GM12878 (cell line): ENCODE results near the gene PLEKHG2. TPM values are rescaled to one million over a fixed set of nuclear protein-coding genes. Genes with fewer than 3 reads are reported as not detected.

Experiments
- ATAC-seq: fragments of 200-7000 bp; cut with Tn5 transposase; 3 replicates; pipeline ENCODE4 v1.9.1; 2020; ENCODE audit warnings: mild to moderate bottlenecking, moderate library complexity
- BruUV-seq: library from RNA; stranded (reverse); fragments of 400-500 nt; replicated peaks from 2 replicates; lab custom pipeline; 2021; lab: Mats Ljungman, UMichigan
- CTCF ChIA-PET: fragments of 300-600 bp; sonication (Branson Sonifier 250); formaldehyde crosslinking; extraction: SDS; loops from one replicate; lab custom pipeline; 2021; ENCODE audit warnings: inconsistent platforms; lab: Yijun Ruan, JAX
- POLR2A ChIA-PET: fragments of 350-600 bp; formaldehyde crosslinking; extraction: SDS; loops from one replicate; lab custom pipeline; 2021; ENCODE audit warnings: inconsistent platforms; lab: Charles Lee
- RAD21 ChIA-PET: fragments of 300-600 bp; sonication (Branson Sonifier 250); formaldehyde crosslinking; loops from one replicate; lab custom pipeline; 2023; ENCODE audit warnings: antibody characterized with exemption; ENCODE audit not compliant: unreplicated experiment; lab: Charles Lee
- SMC1A ChIA-PET: fragments of 300-600 bp; sonication (Branson Sonifier 250); formaldehyde crosslinking; loops from one replicate; lab custom pipeline; 2023; ENCODE audit not compliant: unreplicated experiment, uncharacterized antibody; lab: Charles Lee
- DNase-seq: peaks from one replicate; pipeline ENCODE4 v3.0.0-alpha.2; 2011; ENCODE audit warnings: low read depth, low spot score
- FAIRE-seq: peaks from 3 replicates; lab custom pipeline; 2011; peaks lifted over from hg19 to GRCh38; lab: Jason Lieb, UNC
- H2AFZ ChIP-seq: 2 replicates; pipeline ENCODE4 v1.6.0; 2011; ENCODE audit warnings: low read depth, low read length, control low read depth; ENCODE audit not compliant: control insufficient read depth
- H3K27ac ChIP-seq: 2 replicates; pipeline ENCODE4 v1.5.1; 2011; ENCODE audit warnings: control low read depth; ENCODE audit not compliant: control insufficient read depth, insufficient read depth
- H3K27me3 ChIP-seq, 2 experiments: replicated peaks in 1 of 2; 2 replicates each; pipeline versions ENCODE4 v1.6.0 to v1.6.1; 2011; ENCODE audit warnings: low read length in 1 of 2; ENCODE audit not compliant: control insufficient read depth in 2 of 2, insufficient read depth in 2 of 2
- H3K36me3 ChIP-seq, 2 experiments: 2 replicates each; pipeline ENCODE4 v1.5.1; 2011; ENCODE audit warnings: low read length in 1 of 2; ENCODE audit not compliant: control insufficient read depth in 2 of 2, insufficient read depth in 2 of 2
- H3K4me1 ChIP-seq: 2 replicates; pipeline ENCODE4 v1.6.1; 2011; ENCODE audit warnings: mild to moderate bottlenecking, low read length, moderate library complexity, mixed read lengths; ENCODE audit not compliant: control insufficient read depth, insufficient read depth
- H3K4me2 ChIP-seq: 2 replicates; pipeline ENCODE4 v1.6.0; 2011; ENCODE audit warnings: control low read depth; ENCODE audit not compliant: control insufficient read depth, insufficient read depth
- H3K4me3 ChIP-seq: fragments of 200-600 bp; sonication (generic); 2 replicates; pipeline ENCODE4 v1.5.1; 2016
- H3K79me2 ChIP-seq: 2 replicates; pipeline ENCODE4 v1.6.0; 2011; ENCODE audit warnings: low read length; ENCODE audit not compliant: control insufficient read depth, insufficient read depth
- H3K9ac ChIP-seq: 2 replicates; pipeline ENCODE4 v1.8.0; 2011; ENCODE audit warnings: low read length, control low read depth, mixed read lengths; ENCODE audit not compliant: control insufficient read depth, insufficient read depth
- H3K9me3 ChIP-seq: replicated peaks from 3 replicates; pipeline ENCODE4 v1.5.1; 2011; ENCODE audit warnings: mild to moderate bottlenecking, low read length; ENCODE audit not compliant: control insufficient read depth, insufficient read depth
- H4K20me1 ChIP-seq: 2 replicates; pipeline ENCODE4 v1.6.0; 2011; ENCODE audit not compliant: control insufficient read depth, insufficient read depth
- BACH1 ChIP-seq: fragments of 450-650 bp; IDR thresholded peaks from 2 replicates; pipeline ENCODE4 v1.6.1; 2017; ENCODE audit warnings: mild to moderate bottlenecking, borderline replicate concordance
- CREB1 ChIP-seq: IDR thresholded peaks from 2 replicates; pipeline ENCODE4 v1.6.1; 2012; ENCODE audit warnings: low read depth, mild to moderate bottlenecking, inconsistent platforms
- MTA2 ChIP-seq: fragments of 450-650 bp; IDR thresholded peaks from 2 replicates; pipeline ENCODE4 v1.6.1; 2016; ENCODE audit warnings: low read depth, mild to moderate bottlenecking, moderate library complexity
- NFIC ChIP-seq: IDR thresholded peaks from 2 replicates; pipeline ENCODE4 v1.6.1; 2012; ENCODE audit warnings: low read depth, mild to moderate bottlenecking, inconsistent platforms, low read length, moderate library complexity
- SMAD5 ChIP-seq: IDR thresholded peaks from 2 replicates; pipeline ENCODE4 v1.6.1; 2016; ENCODE audit warnings: antibody characterized with exemption, low read depth
- SRF ChIP-seq, 2 experiments: IDR thresholded peaks; 2 replicates each; pipeline ENCODE4 v1.6.1; 2011; ENCODE audit warnings: low read depth in 2 of 2, low read length in 2 of 2, mild to moderate bottlenecking in 1 of 2, moderate library complexity in 1 of 2
- TBL1XR1 ChIP-seq: IDR thresholded peaks from 2 replicates; pipeline ENCODE4 v1.6.1; 2012; ENCODE audit warnings: low read depth, low read length, improper control_type of control experiment
- ZNF384 ChIP-seq: IDR thresholded peaks from 2 replicates; pipeline ENCODE4 v1.6.1; 2012; ENCODE audit warnings: low read depth, mild to moderate bottlenecking, low read length, improper control_type of control experiment, borderline replicate concordance
- WGBS: methylation state at CpG from one replicate; pipeline ENCODE4 v1.1.6; 2016; ENCODE audit warnings: low lambda C conversion rate; ENCODE audit not compliant: insufficient replicate concordance, insufficient coverage; ENCODE audit errors: missing lambda C conversion rate; 5-methylcytosine and 5-hydroxymethylcytosine counted together
- in situ Hi-C: fragments of 300-500 bp; cut with MboI; formaldehyde crosslinking; loops from 9 replicates; pipeline ENCODE4 v1.14.3; 2018; ENCODE audit warnings: mixed read lengths
- intact Hi-C: fragments of 100-400 bp; cut with micrococcal nuclease; formaldehyde crosslinking; loops from one replicate; pipeline ENCODE4 v1.14.2; 2022; ENCODE audit not compliant: unreplicated experiment
- polyA plus RNA-seq, 11 experiments: library from polyadenylated mRNA; depleted of rRNA in 4 of 11; unstranded in 6 of 11; stranded (reverse) in 5 of 11; fragments of >200 nt; fragmentation: Nextera tagmentation in 4 of 11; fragmentation: Illumina TruSeq in 1 of 11; extraction: Ambion mirVana in 4 of 11; extraction: Trizol in 1 of 11; gene quantifications; 1 replicate in 1 of 11; 2 replicates in 10 of 11; pipeline versions ENCODE4 v1.2.1 to v1.2.3, GENCODE V29; 2011 to 2016; ENCODE audit warnings: inconsistent platforms in 2 of 11, missing spikeins in 2 of 11, low read depth in 1 of 11
- total RNA-seq, 4 experiments: library from RNA; depleted of rRNA in 3 of 4; stranded (reverse); fragments of >200 nt in 3 of 4; fragmentation: Illumina TruSeq in 1 of 4; extraction: Trizol in 1 of 4; gene quantifications; 2 replicates each; pipeline versions ENCODE4 v1.2.1 to v1.2.3, GENCODE V29; 2013 to 2021
- TF ChIP-seq, protein P1 (sequence below): fragments of 450-650 bp; IDR thresholded peaks from 2 replicates; pipeline ENCODE4 v1.6.1; 2016; ENCODE audit warnings: mild to moderate bottlenecking
- TF ChIP-seq, protein P2 (sequence below): fragments of 450-650 bp; IDR thresholded peaks from 2 replicates; pipeline ENCODE4 v1.6.1; 2017; ENCODE audit warnings: mild to moderate bottlenecking, moderate library complexity
- TF ChIP-seq, protein P3 (sequence below): IDR thresholded peaks from 2 replicates; pipeline ENCODE4 v1.6.1; 2011; ENCODE audit warnings: low read depth, low read length, improper control_type of control experiment, borderline replicate concordance
- TF ChIP-seq, protein P4 (sequence below): IDR thresholded peaks from 2 replicates; pipeline ENCODE4 v1.6.1; 2012; ENCODE audit warnings: low read depth, low read length, improper control_type of control experiment

The PLEKHG2 gene
- total and polyA plus RNA-seq, 10 of the 15 experiments (the other 5 are each of a cell fraction or from before 2014, with no cell fraction given) = 3.0 to 62.5 (median 17.2) TPM

DNA sequence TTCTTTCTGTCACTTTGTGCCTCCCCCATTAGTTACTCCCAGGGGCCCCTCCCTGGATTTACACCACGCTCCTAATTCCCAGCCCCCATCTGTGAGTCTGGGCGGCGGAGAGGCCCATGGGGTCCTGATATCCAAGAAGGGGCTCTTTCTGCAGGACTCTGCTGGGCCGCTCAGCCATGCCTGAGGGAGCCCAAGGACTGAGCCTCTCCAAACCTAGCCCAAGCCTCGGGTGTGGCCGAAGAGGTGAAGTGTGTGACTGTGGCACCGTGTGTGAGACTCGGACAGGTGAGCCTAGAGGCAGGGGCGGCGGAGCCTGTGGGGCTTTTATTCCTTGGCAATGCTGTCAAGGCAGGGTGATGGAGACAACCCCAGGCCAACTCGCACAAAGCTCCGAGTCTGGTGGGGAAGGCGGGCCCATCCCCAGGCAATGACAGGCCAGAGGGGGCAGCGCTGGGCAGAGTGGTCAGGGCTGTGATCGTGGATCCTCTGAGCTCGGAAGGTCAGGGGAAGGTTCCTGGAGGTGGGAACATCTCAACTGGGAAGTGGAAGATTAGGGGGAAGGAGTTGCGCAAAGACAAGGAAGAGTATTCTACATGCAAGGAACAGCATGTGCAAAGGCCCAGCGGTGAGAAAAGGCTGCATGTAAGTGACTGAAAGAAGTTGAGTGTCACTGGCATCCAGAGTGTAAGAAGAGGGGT, 1.6 kb downstream of the PLEKHG2 start:
- H3K9me3 ChIP-seq = no peaks in the 10 kb centered on the region
- FAIRE-seq (peak; percentile 54), ATAC-seq (no peak), DNase-seq (no peak)
- POLR2A ChIA-PET = interaction anchor here (0.8 to 2.3 kb wide), 5 partner anchors 9 to 125 kb away, joined by 3 to 6 read pairs (median 3); no protein-coding TSS in a partner anchor
- peaks cover 15% of the 10 kb centered on the region for H3K4me1 ChIP-seq
- RAD21 ChIA-PET = interaction anchor here (0.5 to 1.5 kb wide), 7 partner anchors 13 to 89 kb away, joined by 3 to 6 read pairs (median 4); partner anchors contain the start of genes GMFG, MED29, PAF1 and RPS16
- SMC1A ChIA-PET = interaction anchor here (1.1 to 1.6 kb wide), 7 partner anchors 10 to 258 kb away, joined by 3 to 6 read pairs (median 4); partner anchors contain the start of gene RPS16
- H3K36me3 ChIP-seq = peaks cover 6% of the 10 kb centered on the region in 2 experiments; a peak in 3 of 4 replicates
- BruUV-seq = no TSS peak
- H3K9ac ChIP-seq = peak overlapping the region; percentile 99
- no peaks in the 10 kb centered on the region for H3K27me3 ChIP-seq
- no peaks in the 10 kb centered on the region for H4K20me1 ChIP-seq
- intact Hi-C loops (loop anchor here (2.0 to 10.0 kb wide), 4 partner anchors 17 to 382 kb away; partner anchors contain the start of genes EID2B and FBXO27), in situ Hi-C loops (loop anchor here (5.0 kb wide), 1 partner anchor 292 kb away; no protein-coding TSS in a partner anchor)
- H2AFZ ChIP-seq = no peak overlapping the region
- H3K4me2 ChIP-seq = peak overlapping the region; percentile 25
- H3K27ac ChIP-seq = peak overlapping the region; percentile 93
- peaks cover 40% of the 10 kb centered on the region for H3K79me2 ChIP-seq
- peak overlapping the region; percentile 98 for H3K4me3 ChIP-seq
- 21% methylated on average over 18 of the region's 18 CpGs for WGBS
- CTCF ChIA-PET = interaction anchor here (0.5 to 1.7 kb wide), 11 partner anchors 9 to 258 kb away, joined by 3 to 11 read pairs (median 3); partner anchors contain the start of gene RPS16
- TF ChIP-seq SMAD5 (no peak), TBL1XR1 (no peak), CREB1 (no peak), MTA2 (no peak; the same call in 1 of the 2 replicates), ZNF384 (no peak), SRF (IDR thresholded peaks at IDR 0.05; ENCODE audit: low read depth in 2 of 2, low read length in 2 of 2) (no peak), BACH1 (no peak), NFIC (no peak)
- TF ChIP-seq, protein P1, sequence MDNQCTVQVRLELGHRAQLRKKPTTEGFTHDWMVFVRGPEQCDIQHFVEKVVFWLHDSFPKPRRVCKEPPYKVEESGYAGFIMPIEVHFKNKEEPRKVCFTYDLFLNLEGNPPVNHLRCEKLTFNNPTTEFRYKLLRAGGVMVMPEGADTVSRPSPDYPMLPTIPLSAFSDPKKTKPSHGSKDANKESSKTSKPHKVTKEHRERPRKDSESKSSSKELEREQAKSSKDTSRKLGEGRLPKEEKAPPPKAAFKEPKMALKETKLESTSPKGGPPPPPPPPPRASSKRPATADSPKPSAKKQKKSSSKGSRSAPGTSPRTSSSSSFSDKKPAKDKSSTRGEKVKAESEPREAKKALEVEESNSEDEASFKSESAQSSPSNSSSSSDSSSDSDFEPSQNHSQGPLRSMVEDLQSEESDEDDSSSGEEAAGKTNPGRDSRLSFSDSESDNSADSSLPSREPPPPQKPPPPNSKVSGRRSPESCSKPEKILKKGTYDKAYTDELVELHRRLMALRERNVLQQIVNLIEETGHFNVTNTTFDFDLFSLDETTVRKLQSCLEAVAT = peak; percentile 88
- TF ChIP-seq, protein P2, sequence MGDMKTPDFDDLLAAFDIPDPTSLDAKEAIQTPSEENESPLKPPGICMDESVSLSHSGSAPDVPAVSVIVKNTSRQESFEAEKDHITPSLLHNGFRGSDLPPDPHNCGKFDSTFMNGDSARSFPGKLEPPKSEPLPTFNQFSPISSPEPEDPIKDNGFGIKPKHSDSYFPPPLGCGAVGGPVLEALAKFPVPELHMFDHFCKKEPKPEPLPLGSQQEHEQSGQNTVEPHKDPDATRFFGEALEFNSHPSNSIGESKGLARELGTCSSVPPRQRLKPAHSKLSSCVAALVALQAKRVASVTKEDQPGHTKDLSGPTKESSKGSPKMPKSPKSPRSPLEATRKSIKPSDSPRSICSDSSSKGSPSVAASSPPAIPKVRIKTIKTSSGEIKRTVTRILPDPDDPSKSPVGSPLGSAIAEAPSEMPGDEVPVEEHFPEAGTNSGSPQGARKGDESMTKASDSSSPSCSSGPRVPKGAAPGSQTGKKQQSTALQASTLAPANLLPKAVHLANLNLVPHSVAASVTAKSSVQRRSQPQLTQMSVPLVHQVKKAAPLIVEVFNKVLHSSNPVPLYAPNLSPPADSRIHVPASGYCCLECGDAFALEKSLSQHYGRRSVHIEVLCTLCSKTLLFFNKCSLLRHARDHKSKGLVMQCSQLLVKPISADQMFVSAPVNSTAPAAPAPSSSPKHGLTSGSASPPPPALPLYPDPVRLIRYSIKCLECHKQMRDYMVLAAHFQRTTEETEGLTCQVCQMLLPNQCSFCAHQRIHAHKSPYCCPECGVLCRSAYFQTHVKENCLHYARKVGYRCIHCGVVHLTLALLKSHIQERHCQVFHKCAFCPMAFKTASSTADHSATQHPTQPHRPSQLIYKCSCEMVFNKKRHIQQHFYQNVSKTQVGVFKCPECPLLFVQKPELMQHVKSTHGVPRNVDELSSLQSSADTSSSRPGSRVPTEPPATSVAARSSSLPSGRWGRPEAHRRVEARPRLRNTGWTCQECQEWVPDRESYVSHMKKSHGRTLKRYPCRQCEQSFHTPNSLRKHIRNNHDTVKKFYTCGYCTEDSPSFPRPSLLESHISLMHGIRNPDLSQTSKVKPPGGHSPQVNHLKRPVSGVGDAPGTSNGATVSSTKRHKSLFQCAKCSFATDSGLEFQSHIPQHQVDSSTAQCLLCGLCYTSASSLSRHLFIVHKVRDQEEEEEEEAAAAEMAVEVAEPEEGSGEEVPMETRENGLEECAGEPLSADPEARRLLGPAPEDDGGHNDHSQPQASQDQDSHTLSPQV = no peak
- TF ChIP-seq, protein P3, sequence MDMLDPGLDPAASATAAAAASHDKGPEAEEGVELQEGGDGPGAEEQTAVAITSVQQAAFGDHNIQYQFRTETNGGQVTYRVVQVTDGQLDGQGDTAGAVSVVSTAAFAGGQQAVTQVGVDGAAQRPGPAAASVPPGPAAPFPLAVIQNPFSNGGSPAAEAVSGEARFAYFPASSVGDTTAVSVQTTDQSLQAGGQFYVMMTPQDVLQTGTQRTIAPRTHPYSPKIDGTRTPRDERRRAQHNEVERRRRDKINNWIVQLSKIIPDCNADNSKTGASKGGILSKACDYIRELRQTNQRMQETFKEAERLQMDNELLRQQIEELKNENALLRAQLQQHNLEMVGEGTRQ = no peak
- TF ChIP-seq, protein P4, sequence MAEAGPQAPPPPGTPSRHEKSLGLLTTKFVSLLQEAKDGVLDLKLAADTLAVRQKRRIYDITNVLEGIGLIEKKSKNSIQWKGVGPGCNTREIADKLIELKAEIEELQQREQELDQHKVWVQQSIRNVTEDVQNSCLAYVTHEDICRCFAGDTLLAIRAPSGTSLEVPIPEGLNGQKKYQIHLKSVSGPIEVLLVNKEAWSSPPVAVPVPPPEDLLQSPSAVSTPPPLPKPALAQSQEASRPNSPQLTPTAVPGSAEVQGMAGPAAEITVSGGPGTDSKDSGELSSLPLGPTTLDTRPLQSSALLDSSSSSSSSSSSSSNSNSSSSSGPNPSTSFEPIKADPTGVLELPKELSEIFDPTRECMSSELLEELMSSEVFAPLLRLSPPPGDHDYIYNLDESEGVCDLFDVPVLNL = no peak
